Vagina (tissue), 2 donors: ENCODE data around the gene RCAN1. TPM values are rescaled to one million over a fixed set of nuclear protein-coding genes. Genes with fewer than 3 reads are reported as not detected.

Experiments used
- DNase-seq, 2 donors: peaks; one replicate each; pipeline ENCODE4 v3.0.0-alpha.2; 2017; ENCODE audit errors: extremely low spot score in 2 of 2
- H3K27ac ChIP-seq: fragments of 200-600 bp; sonication (generic); one replicate; pipeline ENCODE4 v1.5.1; 2019
- H3K27me3 ChIP-seq: fragments of 200-600 bp; sonication (generic); one replicate; pipeline ENCODE4 v1.5.1; 2019
- H3K36me3 ChIP-seq, 2 donors: fragments of 200-600 bp; sonication (generic); one replicate each; pipeline ENCODE4 v1.5.1; 2017 to 2019
- H3K4me1 ChIP-seq: fragments of 200-600 bp; sonication (generic); one replicate; pipeline ENCODE4 v1.5.1; 2019
- H3K4me3 ChIP-seq, 2 donors: fragments of 200-600 bp; sonication (generic); 1 replicate in 1 of 2; 2 replicates in 1 of 2; pipeline ENCODE4 v1.5.1; 2016 to 2019
- H3K9me3 ChIP-seq: fragments of 200-600 bp; sonication (generic); one replicate; pipeline ENCODE4 v1.5.1; 2019
- CTCF ChIP-seq, 3 experiments: fragments of 450-650 bp in 2 of 3; fragments of 200-600 bp in 1 of 3; sonication (generic) in 1 of 3; IDR thresholded peaks; one replicate each; pipeline ENCODE4 v1.5.1; 2017 to 2019; ENCODE audit warnings: antibody characterized with exemption in 3 of 3, mild to moderate bottlenecking in 2 of 3, moderate library complexity in 2 of 3
- POLR2A ChIP-seq, 2 donors: fragments of 450-650 bp; IDR thresholded peaks; one replicate each; pipeline ENCODE4 v1.6.1; 2017; ENCODE audit warnings: antibody characterized with exemption in 2 of 2, mild to moderate bottlenecking in 2 of 2, moderate library complexity in 2 of 2
- POLR2AphosphoS5 ChIP-seq, 2 donors: sonication (generic); formaldehyde crosslinking; IDR thresholded peaks; one replicate each; pipeline ENCODE4 v1.9.0; 2017; ENCODE audit warnings: antibody characterized with exemption in 2 of 2, mild to moderate bottlenecking in 2 of 2, low read depth in 1 of 2; ENCODE audit not compliant: insufficient read depth in 1 of 2
- intact Hi-C: fragments of 100-400 bp; cut with DNase I; formaldehyde crosslinking; loops from one replicate; pipeline ENCODE4 v1.15.1; 2023
- total RNA-seq: library from RNA; depleted of rRNA; stranded (reverse); fragments of >200 nt; gene quantifications from one replicate; pipeline ENCODE4 v1.2.3, GENCODE V29; 2016

RCAN1 gene
- total RNA-seq, 1 donor from 2014 or later, result 29.2 TPM

GRCh38 chr21:34615487-34615814, 538 bp upstream of the RCAN1 start:
- Histone ChIP-seq H3K36me3 (no peaks in the 10 kb centered on the region), H3K4me3 (peak overlapping the region; percentile 80 to 97), H3K27me3 (no peaks in the 10 kb centered on the region), H3K27ac (peak overlapping the region; percentile 73), H3K4me1 (peaks cover 20% of the 10 kb centered on the region), H3K9me3 (no peaks in the 10 kb centered on the region)
- intact Hi-C loops, result loop anchor here (5.0 kb wide), 1 partner anchor 698 kb away; the partner anchor contains the start of gene ATP5PO
- no peak for DNase-seq
- TF ChIP-seq CTCF (IDR thresholded peaks at IDR 0.05), result no peak
- TF ChIP-seq POLR2AphosphoS5 (IDR thresholded peaks at IDR 0.05; ENCODE audit: insufficient read depth in 1 of 2, low read depth in 1 of 2), result peak in 1 of 2 donors; percentile 13

GRCh38 chr21:34613679-34614627, 960 bp downstream of the RCAN1 start:
- no peak for DNase-seq
- intact Hi-C loops, result no loop called here

GRCh38 chr21:34612557-34612956, 2.4 kb downstream of the RCAN1 start:
- H3K27ac ChIP-seq, result no peak overlapping the region
- peaks cover 20% of the 10 kb centered on the region for H3K4me1 ChIP-seq

More at GRCh38 chr21:34613679-34614627, 960 bp downstream of the RCAN1 start:
- H3K27me3 ChIP-seq, result no peaks in the 10 kb centered on the region
- peak overlapping the region; percentile 80 to 97 for H3K4me3 ChIP-seq
- H3K4me1 ChIP-seq, result peaks cover 20% of the 10 kb centered on the region
- no peak overlapping the region for H3K27ac ChIP-seq
- no peaks in the 10 kb centered on the region for H3K9me3 ChIP-seq
- TF ChIP-seq POLR2AphosphoS5 (IDR thresholded peaks at IDR 0.05; ENCODE audit: insufficient read depth in 1 of 2, low read depth in 1 of 2) (no peak), POLR2A (IDR thresholded peaks at IDR 0.05) (no peak), CTCF (IDR thresholded peaks at IDR 0.05) (no peak)
- H3K36me3 ChIP-seq, result no peaks in the 10 kb centered on the region

GRCh38 chr21:34612056-34612455, 2.9 kb downstream of the RCAN1 start:
- Histone ChIP-seq H3K27me3 (no peaks in the 10 kb centered on the region), H3K4me3 (no peak overlapping the region), H3K27ac (no peak overlapping the region), H3K9me3 (no peaks in the 10 kb centered on the region), H3K36me3 (no peaks in the 10 kb centered on the region), H3K4me1 (peaks cover 20% of the 10 kb centered on the region)
- intact Hi-C loops, result no loop called here
- no peak for TF ChIP-seq POLR2A (IDR thresholded peaks at IDR 0.05)
- no peak for TF ChIP-seq CTCF (IDR thresholded peaks at IDR 0.05)
- TF ChIP-seq POLR2AphosphoS5 (IDR thresholded peaks at IDR 0.05; ENCODE audit: insufficient read depth in 1 of 2, low read depth in 1 of 2), result no peak
- DNase-seq, result no peak

More at GRCh38 chr21:34612557-34612956, 2.4 kb downstream of the RCAN1 start:
- DNase-seq, result no peak
- intact Hi-C loops, result no loop called here
- no peaks in the 10 kb centered on the region for H3K9me3 ChIP-seq
- TF ChIP-seq POLR2A (IDR thresholded peaks at IDR 0.05), result no peak
- no peak for TF ChIP-seq POLR2AphosphoS5 (IDR thresholded peaks at IDR 0.05; ENCODE audit: insufficient read depth in 1 of 2, low read depth in 1 of 2)
- no peak for TF ChIP-seq CTCF (IDR thresholded peaks at IDR 0.05)
- H3K27me3 ChIP-seq, result no peaks in the 10 kb centered on the region
- no peak overlapping the region for H3K4me3 ChIP-seq
- no peaks in the 10 kb centered on the region for H3K36me3 ChIP-seq

- no peak for DNase-seq
- TF ChIP-seq POLR2AphosphoS5 (IDR thresholded peaks at IDR 0.05; ENCODE audit: insufficient read depth in 1 of 2, low read depth in 1 of 2), result no peak
- TF ChIP-seq POLR2A (IDR thresholded peaks at IDR 0.05), result no peak
- no peak for TF ChIP-seq CTCF (IDR thresholded peaks at IDR 0.05)
- Histone ChIP-seq H3K4me1 (peaks cover 20% of the 10 kb centered on the region), H3K27me3 (no peaks in the 10 kb centered on the region), H3K36me3 (no peaks in the 10 kb centered on the region), H3K9me3 (no peaks in the 10 kb centered on the region), H3K27ac (no peak overlapping the region), H3K4me3 (no peak overlapping the region)
- intact Hi-C loops, result no loop called here
Measured at GRCh38 chr21:34611528-34611927, 3.4 kb downstream of the RCAN1 start.
